HG02938 (cell line): ENCODE data around the gene VPREB3.
A peak's percentile ranks its signal among the peaks of the same experiment; 100 is the strongest.

Experiments used
- ATAC-seq: cut with Tn5 transposase; IDR thresholded peaks from one replicate; pipeline ENCODE4 v1.9.1; 2021; ENCODE audit warnings: mild to moderate bottlenecking, moderate library complexity; ENCODE audit not compliant: unreplicated experiment

Gene VPREB3

GRCh38 chr22:23767673-23768548 lies 13.7 kb upstream of the VPREB3 start, which contains the start of gene CHCHD10:
Gene CHCHD10, minus strand, starts transcription at chr22:23767972. Its CDS starts 98 bp downstream, at chr22:23767874.
- peak; percentile 42 for ATAC-seq

- ATAC-seq, result no peak
These were observed 13.1 kb upstream of the VPREB3 start for GRCh38 chr22:23767303-23767672.

DNA sequence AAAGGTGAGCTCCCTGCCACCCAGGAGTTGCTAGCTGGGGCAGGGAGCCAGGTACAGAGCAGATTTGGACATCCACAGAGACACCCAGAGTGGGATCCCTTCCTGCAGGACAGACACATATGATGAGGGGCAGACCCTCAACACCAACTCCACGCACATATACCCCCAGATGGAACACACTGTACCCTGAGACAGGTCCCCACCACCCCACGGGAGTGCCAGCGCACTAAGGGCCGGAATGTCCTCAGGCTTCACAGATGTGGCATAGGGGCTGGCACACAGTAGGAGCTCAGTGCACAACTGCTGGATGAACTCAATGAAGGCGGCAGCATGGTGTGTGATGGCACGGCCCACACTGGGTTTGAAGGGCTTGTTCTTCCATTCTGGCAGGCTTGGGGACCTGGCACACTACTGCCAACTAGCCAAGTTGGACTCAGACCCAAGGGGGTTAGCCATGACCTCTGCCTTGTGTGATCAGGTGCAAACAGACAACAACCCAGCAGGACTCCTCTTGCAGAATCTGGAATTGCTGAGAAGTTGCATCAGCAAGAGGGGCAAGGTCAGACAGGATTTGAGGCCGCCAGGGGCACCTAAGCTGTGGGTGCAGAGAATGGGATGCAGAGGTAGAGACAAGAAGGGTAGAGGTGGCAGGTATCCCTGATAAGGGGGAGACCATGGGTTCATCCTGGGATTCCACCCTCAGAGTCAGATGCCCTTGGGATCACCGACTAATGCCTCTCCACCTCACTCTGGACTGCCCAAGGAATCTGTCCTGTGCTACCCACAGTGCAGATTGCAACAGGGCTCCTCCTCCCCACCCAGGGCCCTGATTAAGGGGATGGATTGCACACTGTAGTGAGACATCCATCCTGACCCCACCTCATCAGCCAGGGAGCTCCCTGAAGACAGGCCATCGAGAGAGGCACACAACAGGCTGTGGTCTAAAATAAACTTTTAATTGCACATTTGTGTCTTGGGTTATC lies 11.0 kb upstream of the VPREB3 start:
- no peak for ATAC-seq

DNA sequence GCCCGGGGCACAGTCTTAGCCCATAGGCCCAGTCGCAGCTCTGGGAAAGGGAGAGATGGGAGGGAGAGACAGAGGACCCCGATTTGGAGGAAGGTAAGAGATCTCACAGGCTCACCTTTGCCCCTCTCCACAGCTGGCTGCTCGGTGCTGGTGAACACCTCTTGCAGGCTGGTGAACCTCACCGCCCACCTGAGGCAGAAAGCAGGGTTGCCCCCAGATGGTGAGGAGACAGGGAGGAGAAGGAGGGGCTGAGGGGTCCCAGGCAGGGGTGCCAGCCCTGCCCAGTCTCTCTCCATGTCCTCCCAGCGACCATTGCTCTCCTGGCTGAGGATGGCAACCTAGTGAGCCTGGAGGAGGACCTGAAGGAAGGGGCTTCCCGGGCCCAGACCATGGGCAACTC lies 9.7 kb upstream of the VPREB3 start:
- ATAC-seq, result no peak

DNA sequence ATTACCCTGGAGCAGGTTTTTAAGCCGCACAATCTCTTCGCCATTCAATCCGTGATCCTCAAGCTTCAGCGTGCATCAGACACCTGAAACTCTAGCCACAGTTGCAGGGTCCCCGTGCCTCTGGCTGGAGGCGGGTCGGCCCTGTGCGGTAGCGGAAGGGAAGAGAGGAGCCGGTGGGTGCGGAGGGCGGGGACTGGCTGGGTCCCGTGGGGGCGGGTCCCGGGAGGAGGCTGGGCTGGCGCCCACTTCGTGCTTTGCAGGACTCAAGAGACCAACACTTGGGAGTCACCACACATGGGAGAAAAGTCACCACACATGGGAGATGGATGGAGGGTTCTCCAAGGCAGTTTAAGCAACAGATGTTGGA lies 9.3 kb upstream of the VPREB3 start:
- ATAC-seq, result no peak

GRCh38 chr22:23762842-23763578 lies 8.8 kb upstream of the VPREB3 start, which contains the start of gene C22orf15:
Gene C22orf15, plus strand, starts transcription at chr22:23762990. Its CDS starts 317 bp downstream, at chr22:23763307.
- ATAC-seq, result no peak

DNA sequence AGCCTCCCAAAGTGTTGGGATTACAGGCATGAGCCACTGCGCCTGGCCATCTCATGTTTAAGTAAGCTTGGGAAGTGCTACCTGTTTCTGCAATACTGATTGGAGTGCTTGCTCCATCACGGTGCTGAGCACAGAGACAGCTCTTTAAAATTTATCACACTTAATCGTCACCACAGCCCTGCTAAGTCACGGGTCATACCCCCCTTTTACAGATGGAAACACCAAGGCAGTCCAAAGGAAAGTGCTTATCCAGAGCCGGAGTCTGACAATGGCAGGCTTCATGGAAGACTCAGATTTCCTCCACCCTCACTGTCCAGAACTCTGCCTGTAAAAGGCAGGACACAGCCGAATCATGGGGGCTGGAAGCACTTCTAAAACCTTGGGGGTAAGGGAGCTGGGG lies 5.8 kb upstream of the VPREB3 start:
- ATAC-seq, result no peak

GRCh38 chr22:23759566-23759965 lies 5.3 kb upstream of the VPREB3 start:
- no peak for ATAC-seq

GRCh38 chr22:23756891-23757290 lies 2.7 kb upstream of the VPREB3 start:
- no peak for ATAC-seq

GRCh38 chr22:23755711-23756110 lies 1.5 kb upstream of the VPREB3 start:
- no peak for ATAC-seq

DNA sequence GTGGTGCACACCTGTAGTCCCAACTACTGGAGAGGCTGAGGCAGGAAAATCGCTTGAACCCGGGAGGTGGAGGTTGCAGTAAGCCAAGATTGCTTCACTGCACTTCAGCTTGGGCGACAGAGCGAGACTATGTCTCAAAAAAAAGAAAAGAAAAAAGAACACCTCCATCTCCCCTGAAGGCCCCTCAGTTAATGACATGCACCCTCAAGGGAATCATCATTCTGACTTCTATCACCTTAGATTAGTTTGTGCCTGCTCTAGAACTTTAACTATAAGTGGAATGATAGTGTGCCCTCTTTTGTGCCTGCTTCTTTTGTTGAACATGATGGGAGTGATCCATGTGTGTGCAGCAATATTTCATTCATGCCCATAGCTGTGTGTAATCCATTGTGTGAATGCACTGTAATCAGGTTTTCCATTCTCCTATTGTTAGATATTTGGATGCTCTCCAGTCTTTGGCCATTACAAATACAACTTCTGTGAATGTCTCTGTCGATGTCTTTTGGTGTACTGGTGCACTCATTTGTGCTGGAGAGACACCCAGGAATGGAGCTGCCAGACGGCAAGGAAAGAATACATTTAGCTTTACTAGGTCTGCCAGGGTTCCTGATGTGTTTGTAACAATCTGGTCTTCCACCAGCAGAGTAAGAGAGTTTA lies 883 bp upstream of the VPREB3 start:
- ATAC-seq, result no peak

GRCh38 chr22:23753385-23753784 lies 840 bp downstream of the VPREB3 start:
- no peak for ATAC-seq

DNA sequence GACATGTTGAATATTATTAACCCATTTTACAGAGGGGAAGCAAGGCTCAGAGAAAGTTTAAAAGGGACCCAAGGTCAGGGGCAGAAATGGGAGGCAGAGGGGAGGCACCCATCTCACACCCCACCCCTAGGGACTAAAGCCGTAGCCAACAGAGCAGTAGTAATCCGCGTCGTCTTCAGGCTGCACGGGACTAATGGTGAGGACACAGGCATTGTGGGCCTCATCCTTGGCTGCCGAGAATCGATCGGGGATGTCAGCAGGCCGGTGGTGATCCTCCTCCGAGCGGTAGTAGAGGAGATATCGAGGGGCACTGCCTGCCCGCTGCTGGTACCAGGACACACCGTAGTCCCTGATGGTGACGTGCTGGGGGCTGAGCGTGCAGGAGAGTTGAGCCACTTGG lies 1.5 kb downstream of the VPREB3 start:
- no peak for ATAC-seq

DNA sequence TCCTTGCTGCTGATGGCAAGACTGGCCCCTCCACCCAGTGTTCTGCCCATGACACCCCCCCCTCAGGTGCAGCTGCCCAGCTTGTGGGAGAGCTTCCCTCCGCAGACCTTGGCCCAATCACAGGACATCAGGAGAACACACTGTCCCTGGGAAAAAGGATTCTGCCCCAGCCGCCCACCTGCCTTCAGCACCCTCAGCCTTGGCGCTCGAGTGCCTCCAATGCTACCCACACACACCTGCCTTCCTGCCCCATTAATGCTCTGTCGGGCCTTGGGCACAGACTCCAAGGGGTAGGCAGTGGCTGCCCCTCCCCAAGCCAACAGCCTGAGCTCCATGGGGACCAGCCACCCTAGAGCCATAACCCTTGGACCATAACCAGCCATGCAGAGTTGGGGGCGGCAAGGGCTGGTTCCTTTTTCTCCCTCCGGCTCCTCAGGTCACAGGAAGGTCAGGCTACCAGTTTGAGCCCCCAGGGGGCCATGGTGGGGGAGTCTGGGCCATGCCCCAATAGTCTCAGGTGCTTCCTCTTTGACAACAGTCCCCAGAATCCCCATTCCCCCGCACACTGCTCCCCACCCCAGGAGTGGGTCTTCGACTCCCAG lies 2.0 kb downstream of the VPREB3 start:
- no peak for ATAC-seq

GRCh38 chr22:23751441-23751996 lies 2.7 kb downstream of the VPREB3 start:
- no peak for ATAC-seq

GRCh38 chr22:23750714-23751440 lies 3.3 kb downstream of the VPREB3 start, which contains the start of gene ZNF70:
Gene ZNF70, minus strand, starts transcription at chr22:23751112. Its CDS starts 5,972 bp downstream, at chr22:23745140.
- peak; percentile 43 for ATAC-seq

DNA sequence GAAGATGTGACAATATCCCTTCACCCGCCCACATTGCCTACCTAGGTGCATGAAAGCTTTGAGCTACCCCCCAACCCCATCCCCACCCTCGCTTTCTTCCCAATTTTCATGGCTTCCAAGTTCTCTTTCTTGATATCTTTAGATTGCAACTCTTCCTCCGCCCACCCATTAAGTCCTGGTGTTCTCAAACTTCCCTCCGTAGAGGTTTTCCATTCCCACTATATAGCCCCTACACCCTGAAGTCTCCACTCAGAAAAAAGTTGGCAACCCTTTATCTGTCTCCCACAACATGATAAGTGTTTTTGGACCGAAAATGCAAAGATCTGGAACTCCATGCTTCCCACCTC lies 3.9 kb downstream of the VPREB3 start:
- no peak for ATAC-seq

DNA sequence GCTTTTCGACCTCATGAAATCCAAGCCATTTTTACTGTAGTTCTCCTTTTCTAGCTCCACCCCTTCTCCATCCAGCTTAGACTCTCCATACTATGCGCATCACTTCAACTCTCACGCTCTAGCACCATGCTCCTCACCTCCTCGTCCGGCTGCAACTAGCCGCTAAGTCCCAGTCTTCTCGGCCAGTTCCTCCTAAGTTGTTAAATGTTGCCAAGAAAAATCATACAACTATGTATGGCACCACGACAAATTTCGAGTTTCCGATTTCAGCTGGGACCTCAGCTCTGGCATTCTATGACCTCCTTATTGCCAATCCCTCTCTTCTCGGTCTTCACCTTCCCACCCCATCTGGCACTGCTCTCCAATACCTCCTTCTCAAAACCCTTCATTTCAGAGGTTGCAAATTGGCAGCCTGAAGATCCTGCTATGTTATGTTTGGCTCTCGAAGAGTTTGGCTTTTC lies 4.4 kb downstream of the VPREB3 start:
- ATAC-seq, result no peak

- no peak for ATAC-seq
These were observed 8.4 kb downstream of the VPREB3 start for GRCh38 chr22:23745791-23746190.
